Mesenchymal stem cell (in vitro differentiated cells and primary cell): ENCODE data around the gene FBXL15.

Experiments
- DNase-seq: peaks from one replicate; pipeline ENCODE4 v3.0.0-alpha.2; 2013
- H2AFZ ChIP-seq: one replicate; pipeline ENCODE4 v1.6.1; 2013; ENCODE audit warnings: low read depth, mild to moderate bottlenecking, control low read depth, inconsistent platforms, low read length, moderate library complexity
- H2AK5ac ChIP-seq: 2 replicates; pipeline ENCODE4 v1.6.1; 2013; ENCODE audit warnings: low read length, moderate library complexity, mild to moderate bottlenecking, inconsistent platforms; ENCODE audit not compliant: severe bottlenecking
- H2BK120ac ChIP-seq: one replicate; pipeline ENCODE4 v1.6.1; 2013; ENCODE audit warnings: low read depth, mild to moderate bottlenecking, inconsistent platforms, low read length, moderate library complexity
- H2BK12ac ChIP-seq, 2 experiments: one replicate each; pipeline ENCODE4 v1.6.1; 2013; ENCODE audit warnings: inconsistent platforms in 2 of 2, low read length in 2 of 2, mild to moderate bottlenecking in 2 of 2, moderate library complexity in 2 of 2, control low read depth in 1 of 2
- H2BK15ac ChIP-seq: one replicate; pipeline ENCODE4 v1.6.1; 2013; ENCODE audit warnings: mild to moderate bottlenecking, low read depth, inconsistent platforms; ENCODE audit not compliant: poor library complexity, severe bottlenecking
- H2BK5ac ChIP-seq: 2 replicates; pipeline ENCODE4 v1.6.1; 2013; ENCODE audit warnings: low read depth, mild to moderate bottlenecking, low read length, control low read depth, inconsistent platforms; ENCODE audit not compliant: poor library complexity, severe bottlenecking
- H3K14ac ChIP-seq, 2 experiments: one replicate each; pipeline ENCODE4 v1.6.1; 2013; ENCODE audit warnings: inconsistent platforms in 2 of 2, low read length in 2 of 2, control low read depth in 1 of 2, mild to moderate bottlenecking in 1 of 2, moderate library complexity in 1 of 2
- H3K18ac ChIP-seq, 2 experiments: one replicate each; pipeline ENCODE4 v1.6.1; 2013; ENCODE audit warnings: inconsistent platforms in 2 of 2, low read length in 2 of 2, control low read depth in 1 of 2, low read depth in 1 of 2, mild to moderate bottlenecking in 1 of 2
- H3K23ac ChIP-seq, 2 experiments: one replicate each; pipeline ENCODE4 v1.6.1; 2013; ENCODE audit warnings: inconsistent platforms in 2 of 2, low read length in 2 of 2, mild to moderate bottlenecking in 2 of 2, moderate library complexity in 2 of 2, control low read depth in 1 of 2
- H3K27ac ChIP-seq: 2 replicates; pipeline ENCODE4 v1.5.1; 2013; ENCODE audit warnings: mild to moderate bottlenecking, moderate library complexity, low read length, control low read depth, inconsistent platforms; ENCODE audit not compliant: poor library complexity, severe bottlenecking
- H3K27me3 ChIP-seq, 2 experiments: 2 replicates each; pipeline versions ENCODE4 v1.6.1 to v1.7.0; 2013; ENCODE audit warnings: low read length in 2 of 2, mild to moderate bottlenecking in 2 of 2, moderate library complexity in 2 of 2, control low read depth in 1 of 2, inconsistent platforms in 1 of 2; ENCODE audit not compliant: control insufficient read depth in 1 of 2, insufficient read depth in 1 of 2
- H3K36me3 ChIP-seq, 2 experiments: 2 replicates each; pipeline versions ENCODE4 v1.6.1 to v1.7.0; 2013; ENCODE audit warnings: low read length in 2 of 2, control low read depth in 1 of 2, inconsistent platforms in 1 of 2, low read depth in 1 of 2, mild to moderate bottlenecking in 1 of 2; ENCODE audit not compliant: insufficient read depth in 2 of 2, control insufficient read depth in 1 of 2
- H3K4ac ChIP-seq, 2 experiments: one replicate each; pipeline ENCODE4 v1.6.1; 2013; ENCODE audit warnings: inconsistent platforms in 2 of 2, low read length in 2 of 2, mild to moderate bottlenecking in 2 of 2, moderate library complexity in 2 of 2, control low read depth in 1 of 2, low read depth in 1 of 2
- H3K4me1 ChIP-seq: 2 replicates; pipeline ENCODE4 v1.6.1; 2013; ENCODE audit warnings: low read depth, low read length, control low read depth; ENCODE audit not compliant: control insufficient read depth, insufficient read depth
- H3K4me2 ChIP-seq: 2 replicates; pipeline ENCODE4 v1.6.1; 2013; ENCODE audit warnings: low read length, mild to moderate bottlenecking, inconsistent platforms; ENCODE audit not compliant: poor library complexity, severe bottlenecking
- H3K4me3 ChIP-seq, 2 experiments: 2 replicates each; pipeline versions ENCODE4 v1.5.1 to v1.7.0; 2013; ENCODE audit warnings: low read length in 2 of 2, mild to moderate bottlenecking in 2 of 2, control low read depth in 1 of 2, low read depth in 1 of 2; ENCODE audit not compliant: insufficient read depth in 1 of 2
- H3K79me1 ChIP-seq: replicated peaks from 2 replicates; pipeline ENCODE4 v1.6.1; 2013; ENCODE audit warnings: mild to moderate bottlenecking, control low read depth, low read length, inconsistent platforms; ENCODE audit not compliant: poor library complexity, severe bottlenecking
- H3K9ac ChIP-seq: 2 replicates; pipeline ENCODE4 v1.7.0; 2013; ENCODE audit warnings: mild to moderate bottlenecking, low read length, moderate library complexity
- H3K9me3 ChIP-seq: 2 replicates; pipeline ENCODE4 v1.7.0; 2013; ENCODE audit warnings: mild to moderate bottlenecking, low read length; ENCODE audit not compliant: control insufficient read depth
- H4K8ac ChIP-seq: one replicate; pipeline ENCODE4 v1.6.1; 2013; ENCODE audit warnings: inconsistent platforms, mild to moderate bottlenecking, low read length, moderate library complexity
- H4K91ac ChIP-seq: one replicate; pipeline ENCODE4 v1.6.1; 2013; ENCODE audit warnings: mild to moderate bottlenecking, low read length, inconsistent platforms
- WGBS: methylation state at CpG from one replicate; pipeline ENCODE4 v1.1.7; 2013; ENCODE audit warnings: mixed read lengths; 5-methylcytosine and 5-hydroxymethylcytosine counted together

Gene FBXL15

DNA sequence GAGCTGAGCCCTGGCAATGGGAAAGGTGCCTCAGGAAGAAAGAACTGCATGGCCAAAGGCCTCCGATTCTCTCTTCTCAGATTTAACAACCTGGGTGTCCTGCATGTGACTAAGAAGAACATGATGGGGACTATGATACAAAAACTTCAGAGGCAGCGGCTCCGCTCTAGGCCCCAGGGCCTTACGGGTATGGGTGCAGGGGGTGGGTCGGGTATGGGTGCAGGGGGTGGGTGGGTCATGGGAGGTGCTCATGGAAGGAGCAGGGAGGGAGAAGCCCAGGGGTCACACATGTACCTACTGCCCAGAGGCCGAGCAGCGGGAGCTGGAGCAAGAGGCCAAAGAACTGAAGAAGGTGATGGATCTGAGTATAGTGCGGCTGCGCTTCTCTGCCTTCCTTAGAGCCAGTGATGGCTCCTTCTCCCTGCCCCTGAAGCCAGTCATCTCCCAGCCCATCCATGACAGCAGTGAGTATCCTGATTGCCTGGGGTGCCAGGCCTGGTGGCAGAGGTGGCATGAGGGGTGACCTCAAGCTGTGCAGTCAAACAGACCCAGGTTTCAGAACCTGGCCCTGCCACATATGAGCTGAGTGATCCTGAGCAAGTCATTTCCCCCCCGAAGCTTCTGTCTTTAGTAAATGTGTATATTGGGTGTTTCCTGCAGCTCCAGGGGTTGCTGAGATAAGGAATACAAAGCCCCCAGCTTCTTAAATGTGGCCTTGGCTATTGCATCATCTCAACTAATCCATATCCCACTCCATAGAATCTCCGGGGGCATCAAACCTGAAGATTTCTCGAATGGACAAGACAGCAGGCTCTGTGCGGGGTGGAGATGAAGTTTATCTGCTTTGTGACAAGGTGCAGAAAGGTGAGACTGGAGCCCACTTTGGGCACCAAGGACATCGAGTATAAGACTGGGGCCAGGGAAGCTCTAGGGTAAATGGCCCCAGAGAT is 23.1 kb upstream of the FBXL15 start:
- H3K18ac ChIP-seq: no peak overlapping the region
- no peak overlapping the region for H2BK15ac ChIP-seq
- no peak overlapping the region for H2BK12ac ChIP-seq
- no peaks in the 10 kb centered on the region for H3K27me3 ChIP-seq
- H3K23ac ChIP-seq: no peak overlapping the region
- no peak overlapping the region for H2BK5ac ChIP-seq
- no peak overlapping the region for H3K9ac ChIP-seq
- no peak overlapping the region for H3K4me3 ChIP-seq
- no peak overlapping the region for H4K91ac ChIP-seq
- no peak for DNase-seq
- peaks cover 23% of the 10 kb centered on the region for H3K79me1 ChIP-seq
- no peak overlapping the region for H3K14ac ChIP-seq
- no peak overlapping the region for H4K8ac ChIP-seq
- peaks cover 30 to 52% of the 10 kb centered on the region in 2 experiments for H3K36me3 ChIP-seq
- no peak overlapping the region for H3K27ac ChIP-seq
- no peak overlapping the region for H2AFZ ChIP-seq
- no peak overlapping the region for H3K4me2 ChIP-seq
- H3K9me3 ChIP-seq: no peaks in the 10 kb centered on the region
- H2BK120ac ChIP-seq: no peak overlapping the region
- H3K4ac ChIP-seq: no peak overlapping the region
- H2AK5ac ChIP-seq: no peak overlapping the region
- 98% methylated on average over 13 of the region's 14 CpGs for WGBS
- H3K4me1 ChIP-seq: peaks cover 60% of the 10 kb centered on the region

DNA sequence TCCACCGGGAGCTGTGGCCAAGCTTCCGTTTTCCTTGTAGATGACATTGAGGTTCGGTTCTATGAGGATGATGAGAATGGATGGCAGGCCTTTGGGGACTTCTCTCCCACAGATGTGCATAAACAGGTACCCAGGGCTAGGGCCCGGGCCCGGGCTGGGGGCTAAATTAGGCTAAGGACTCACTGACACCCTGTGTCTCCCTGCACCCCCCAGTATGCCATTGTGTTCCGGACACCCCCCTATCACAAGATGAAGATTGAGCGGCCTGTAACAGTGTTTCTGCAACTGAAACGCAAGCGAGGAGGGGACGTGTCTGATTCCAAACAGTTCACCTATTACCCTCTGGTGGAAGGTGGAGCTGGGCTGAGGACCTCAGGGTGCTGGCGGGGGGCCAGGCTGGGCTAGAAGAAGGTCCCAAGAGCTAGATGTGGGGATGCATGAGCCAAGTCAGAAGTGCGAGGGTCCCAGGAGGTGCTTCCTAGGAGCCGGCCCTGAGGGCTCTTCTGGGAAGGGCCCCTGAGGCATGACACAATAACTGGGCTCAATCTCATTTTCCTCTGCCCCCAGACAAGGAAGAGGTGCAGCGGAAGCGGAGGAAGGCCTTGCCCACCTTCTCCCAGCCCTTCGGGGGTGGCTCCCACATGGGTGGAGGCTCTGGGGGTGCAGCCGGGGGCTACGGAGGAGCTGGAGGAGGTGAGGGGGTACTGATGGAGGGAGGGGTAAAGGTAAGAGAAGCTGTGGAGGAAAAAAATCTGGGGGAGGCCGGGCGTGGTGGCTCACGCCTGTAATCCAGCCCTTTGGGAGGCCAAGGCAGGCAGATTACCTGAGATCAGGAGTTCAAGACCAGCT is 22.2 kb upstream of the FBXL15 start:
- Histone ChIP-seq H3K4ac (no peak overlapping the region), H2AFZ (no peak overlapping the region), H3K4me2 (no peak overlapping the region), H3K4me1 (peaks cover 65% of the 10 kb centered on the region), H2AK5ac (no peak overlapping the region), H3K9me3 (no peaks in the 10 kb centered on the region), H4K8ac (no peak overlapping the region), H3K36me3 (peaks cover 31 to 60% of the 10 kb centered on the region in 2 experiments), H3K23ac (no peak overlapping the region), H2BK120ac (no peak overlapping the region), H3K27ac (no peak overlapping the region), H3K4me3 (no peak overlapping the region), H3K9ac (peak overlapping the region; percentile 76), H2BK15ac (no peak overlapping the region), H3K14ac (no peak overlapping the region), H3K18ac (no peak overlapping the region), H3K79me1 (peaks cover 23% of the 10 kb centered on the region), H3K27me3 (no peaks in the 10 kb centered on the region), H2BK12ac (no peak overlapping the region), H4K91ac (no peak overlapping the region), H2BK5ac (no peak overlapping the region)
- no peak for DNase-seq
- 93% methylated on average over 18 of the region's 21 CpGs for WGBS

DNA sequence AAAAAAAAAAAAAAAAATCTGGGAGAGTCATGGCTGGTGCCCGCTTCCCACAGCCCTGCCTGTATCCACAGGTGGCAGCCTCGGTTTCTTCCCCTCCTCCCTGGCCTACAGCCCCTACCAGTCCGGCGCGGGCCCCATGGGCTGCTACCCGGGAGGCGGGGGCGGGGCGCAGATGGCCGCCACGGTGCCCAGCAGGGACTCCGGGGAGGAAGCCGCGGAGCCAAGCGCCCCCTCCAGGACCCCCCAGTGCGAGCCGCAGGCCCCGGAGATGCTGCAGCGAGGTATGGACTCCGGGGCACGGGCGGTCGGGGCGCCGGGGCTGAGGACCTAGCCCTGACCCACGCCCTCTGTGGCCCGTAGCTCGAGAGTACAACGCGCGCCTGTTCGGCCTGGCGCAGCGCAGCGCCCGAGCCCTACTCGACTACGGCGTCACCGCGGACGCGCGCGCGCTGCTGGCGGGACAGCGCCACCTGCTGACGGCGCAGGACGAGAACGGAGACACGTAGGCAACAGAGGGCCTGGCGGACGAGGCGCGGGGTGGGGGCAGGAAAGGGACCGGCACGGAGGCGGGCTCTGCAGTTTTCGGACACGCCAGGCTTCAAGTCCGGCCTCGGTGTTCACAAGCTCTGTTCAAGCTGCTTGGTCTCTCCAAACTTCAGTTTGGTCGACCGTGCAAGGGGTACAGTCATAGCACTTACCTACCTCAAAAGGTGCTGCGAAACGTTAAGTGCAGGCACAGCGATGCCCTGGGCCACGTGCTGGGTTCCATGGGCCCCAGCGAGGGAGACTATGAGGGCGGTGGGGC is 21.2 kb upstream of the FBXL15 start:
- peak; percentile 86 for DNase-seq
- Histone ChIP-seq H3K4me3 (peak overlapping the region; percentile 55 to 67), H4K91ac (peak overlapping the region; percentile 86), H3K27ac (peak overlapping the region; percentile 54), H3K18ac (peak overlapping the region; percentile 70 to 78), H3K4me1 (peaks cover 66% of the 10 kb centered on the region), H3K36me3 (peaks cover 31 to 67% of the 10 kb centered on the region in 2 experiments), H2BK5ac (no peak overlapping the region), H3K4ac (peak overlapping the region; percentile 22 to 61), H4K8ac (peak overlapping the region; percentile 96), H3K23ac (no peak overlapping the region), H3K9me3 (no peaks in the 10 kb centered on the region), H3K14ac (no peak overlapping the region), H3K79me1 (peaks cover 23% of the 10 kb centered on the region), H2BK12ac (peak overlapping the region in 1 of 2 experiments; percentile 51), H2AFZ (peak overlapping the region; percentile 46), H3K27me3 (no peaks in the 10 kb centered on the region), H2BK15ac (peak overlapping the region; percentile 68), H2AK5ac (peak overlapping the region; percentile 28), H2BK120ac (no peak overlapping the region), H3K9ac (peak overlapping the region; percentile 76), H3K4me2 (peak overlapping the region; percentile 73)
- WGBS: 7% methylated on average over 71 of the region's 72 CpGs
